Measurements from ENCODE around the gene GATC. TPM values are rescaled to one million over a fixed set of nuclear protein-coding genes. Genes with fewer than 3 reads are reported as not detected.

Gene GATC
- total and polyA plus RNA-seq, 8 donors: 8.6 to 32.7 (median 24.0) TPM

DNA sequence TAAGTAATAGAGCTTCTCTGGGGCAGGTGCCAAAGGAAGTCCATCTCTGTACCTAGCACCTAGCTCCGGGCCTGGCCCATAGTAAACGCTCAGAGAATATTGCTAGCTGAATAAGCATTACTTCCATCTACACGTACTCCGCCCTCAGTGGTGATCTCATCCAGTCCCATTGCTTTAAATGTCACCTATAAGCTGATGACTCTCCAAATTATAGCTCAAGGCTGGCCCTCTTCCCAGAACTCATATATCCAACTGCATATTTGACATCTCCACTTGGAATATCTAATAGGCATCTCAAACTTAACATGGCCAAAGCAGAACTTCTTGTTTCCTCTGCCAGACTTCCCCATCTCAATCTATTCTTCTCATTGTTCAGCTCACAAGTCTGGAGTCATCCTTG, 42.8 kb downstream of the GATC start:
- Histone ChIP-seq H3K27ac (no peak overlapping the region), H3K36me3 (no peaks in the 10 kb centered on the region), H3K9me3 (no peaks in the 10 kb centered on the region), H3K4me3 (no peak overlapping the region), H3K4me1 (peaks cover 0 to 12% (median 3%) of the 10 kb centered on the region in 3 donors), H3K27me3 (no peaks in the 10 kb centered on the region)
- ATAC-seq (no peak), DNase-seq (no peak), FAIRE-seq (no peak)
- TF ChIP-seq, protein P1, sequence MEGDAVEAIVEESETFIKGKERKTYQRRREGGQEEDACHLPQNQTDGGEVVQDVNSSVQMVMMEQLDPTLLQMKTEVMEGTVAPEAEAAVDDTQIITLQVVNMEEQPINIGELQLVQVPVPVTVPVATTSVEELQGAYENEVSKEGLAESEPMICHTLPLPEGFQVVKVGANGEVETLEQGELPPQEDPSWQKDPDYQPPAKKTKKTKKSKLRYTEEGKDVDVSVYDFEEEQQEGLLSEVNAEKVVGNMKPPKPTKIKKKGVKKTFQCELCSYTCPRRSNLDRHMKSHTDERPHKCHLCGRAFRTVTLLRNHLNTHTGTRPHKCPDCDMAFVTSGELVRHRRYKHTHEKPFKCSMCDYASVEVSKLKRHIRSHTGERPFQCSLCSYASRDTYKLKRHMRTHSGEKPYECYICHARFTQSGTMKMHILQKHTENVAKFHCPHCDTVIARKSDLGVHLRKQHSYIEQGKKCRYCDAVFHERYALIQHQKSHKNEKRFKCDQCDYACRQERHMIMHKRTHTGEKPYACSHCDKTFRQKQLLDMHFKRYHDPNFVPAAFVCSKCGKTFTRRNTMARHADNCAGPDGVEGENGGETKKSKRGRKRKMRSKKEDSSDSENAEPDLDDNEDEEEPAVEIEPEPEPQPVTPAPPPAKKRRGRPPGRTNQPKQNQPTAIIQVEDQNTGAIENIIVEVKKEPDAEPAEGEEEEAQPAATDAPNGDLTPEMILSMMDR (IDR thresholded peaks at IDR 0.05): no peak
- intact Hi-C loops (cut with DNase I): no loop called here
- 97% methylated on average over 4 of the region's 4 CpGs for WGBS, 2 donors

DNA sequence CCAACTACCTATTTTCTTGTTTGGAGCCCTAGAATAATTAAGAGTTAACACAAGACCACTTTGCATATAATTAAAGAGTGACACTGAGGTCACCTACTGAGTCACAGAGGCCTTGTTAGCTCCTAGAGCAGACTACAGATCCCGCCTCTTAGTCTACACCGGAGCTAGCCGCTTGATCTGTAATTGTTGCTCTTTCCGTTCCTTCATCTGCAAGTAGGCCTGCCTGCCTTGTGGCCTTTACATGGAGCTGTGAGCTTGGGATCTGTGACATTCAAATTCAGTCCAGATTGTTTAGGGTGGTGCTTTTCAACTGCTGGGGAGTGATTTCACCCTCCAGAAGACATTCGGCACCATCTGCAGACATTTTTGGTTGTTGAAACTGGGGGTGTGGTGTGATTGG, 44.1 kb downstream of the GATC start:
- 90 to 91% methylated on average over 5 of the region's 5 CpGs for WGBS, 2 donors
- FAIRE-seq (no peak), ATAC-seq (no peak), DNase-seq (no peak)
- TF ChIP-seq, protein P1 (IDR thresholded peaks at IDR 0.05): no peak
- Histone ChIP-seq H3K27ac (peak overlapping the region in 1 of 4 donors; percentile 10), H3K36me3 (no peaks in the 10 kb centered on the region), H3K27me3 (no peaks in the 10 kb centered on the region), H3K9me3 (no peaks in the 10 kb centered on the region), H3K4me3 (no peak overlapping the region), H3K4me1 (peaks cover 3 to 12% (median 6%) of the 10 kb centered on the region in 3 donors)
- intact Hi-C loops (cut with DNase I): no loop called here

DNA sequence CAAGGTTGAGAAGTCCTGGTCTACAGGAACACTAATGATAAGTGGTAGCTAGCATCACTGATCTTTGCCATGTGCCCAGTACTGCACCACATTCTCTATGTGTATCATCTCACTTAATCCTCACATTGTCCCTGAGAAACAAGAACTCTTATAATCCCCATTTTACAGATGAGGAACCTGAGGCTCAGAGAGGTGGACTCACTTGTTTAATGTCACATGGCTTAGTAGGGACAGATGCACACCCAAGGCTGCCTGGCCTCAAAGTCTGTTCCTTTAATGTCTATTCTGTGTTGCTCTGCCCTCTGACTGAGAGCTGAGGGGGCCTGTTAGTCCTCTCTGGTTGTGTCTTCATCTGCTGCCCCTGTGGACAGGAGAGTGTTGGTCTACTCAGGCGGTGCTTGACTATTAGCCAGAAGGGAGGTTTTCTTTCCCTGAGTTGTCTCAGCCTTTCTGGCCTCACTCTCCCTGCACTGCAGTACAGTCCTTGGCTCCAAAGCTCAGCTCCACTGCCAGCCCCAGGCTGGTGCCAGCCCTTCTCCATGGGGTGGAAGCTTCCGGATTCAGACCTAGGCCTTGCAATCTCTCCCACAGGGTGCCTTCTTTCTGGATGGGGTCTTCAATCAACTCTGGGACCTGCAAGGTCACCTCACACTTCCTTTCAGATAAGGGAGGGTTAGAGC, 44.7 kb downstream of the GATC start:
- Histone ChIP-seq H3K27me3 (no peaks in the 10 kb centered on the region), H3K4me3 (no peak overlapping the region), H3K9me3 (no peaks in the 10 kb centered on the region), H3K27ac (peak overlapping the region in 2 of 4 donors; percentile 5 to 23), H3K36me3 (no peaks in the 10 kb centered on the region), H3K4me1 (peaks cover 3 to 12% (median 6%) of the 10 kb centered on the region in 3 donors)
- WGBS, 2 donors: 44 to 56% methylated on average over 2 of the region's 2 CpGs
- intact Hi-C loops (cut with DNase I): no loop called here
- DNase-seq (peak; percentile 32 to 80 (median 51)), FAIRE-seq (no peak), ATAC-seq (peak in 3 of 4 donors; percentile 23 to 51 (median 24))
- TF ChIP-seq, protein P1 (IDR thresholded peaks at IDR 0.05): no peak

DNA sequence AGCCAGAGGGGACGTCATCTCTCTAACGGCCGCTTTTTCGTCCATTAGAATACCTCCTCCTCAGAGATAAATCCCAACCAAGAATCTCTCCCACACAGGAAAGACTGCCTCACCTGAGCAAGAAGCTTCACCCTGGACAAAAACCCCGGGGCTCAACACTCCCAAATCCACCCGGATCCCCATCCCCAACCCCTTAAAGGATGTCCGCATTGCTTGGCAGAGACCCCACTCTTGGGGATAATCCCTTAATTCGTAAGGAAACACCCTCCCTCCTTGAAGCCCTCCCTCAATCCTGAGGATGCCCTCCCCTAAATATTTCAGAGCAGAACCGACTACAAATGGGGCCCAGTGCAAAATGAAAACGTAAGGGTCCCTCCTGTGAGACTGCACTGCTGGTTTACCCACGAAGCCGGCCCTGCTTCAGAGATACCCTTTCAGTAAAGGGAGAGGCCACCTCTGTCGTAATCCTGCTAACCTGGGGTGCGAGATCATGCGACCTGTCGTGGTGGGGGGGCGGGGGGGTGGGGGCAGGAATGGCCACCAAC, 49.0 kb downstream of the GATC start:
- FAIRE-seq (no peak), ATAC-seq (no peak), DNase-seq (peak in 1 of 6 donors; percentile 19)
- Histone ChIP-seq H3K9me3 (no peaks in the 10 kb centered on the region), H3K4me1 (peaks cover 8 to 15% (median 12%) of the 10 kb centered on the region in 3 donors), H3K4me3 (peak overlapping the region; percentile 46 to 91 (median 83)), H3K27me3 (no peaks in the 10 kb centered on the region), H3K27ac (peak overlapping the region in 3 of 4 donors; percentile 82 to 92 (median 87)), H3K36me3 (no peaks in the 10 kb centered on the region)
- WGBS, 2 donors: 18 to 21% methylated on average over 17 of the region's 17 CpGs
- intact Hi-C loops (cut with DNase I): no loop called here
- TF ChIP-seq, protein P1 (IDR thresholded peaks at IDR 0.05): no peak
